GM19467 (cell line): ENCODE data around the gene SMDT1.
"Not testable (repeated sequence)": the region's sequence is repeated elsewhere in the genome, so short reads cannot be mapped to it uniquely, and the experiment has no call there.

Experiments used
- ATAC-seq: cut with Tn5 transposase; IDR thresholded peaks from one replicate; pipeline ENCODE4 v1.9.1; 2021; ENCODE audit warnings: mild to moderate bottlenecking, moderate library complexity; ENCODE audit not compliant: unreplicated experiment

Gene SMDT1

GRCh38 chr22:42108848-42109247 is 29.3 kb downstream of the SMDT1 start:
- no peak for ATAC-seq

- no peak for ATAC-seq
Measured at GRCh38 chr22:42111798-42112197, 32.3 kb downstream of the SMDT1 start.

GRCh38 chr22:42112793-42113192 is 33.3 kb downstream of the SMDT1 start:
- not testable (repeated sequence) for ATAC-seq

GRCh38 chr22:42114721-42115120 is 35.2 kb downstream of the SMDT1 start:
- ATAC-seq = no peak

GRCh38 chr22:42115420-42115830 is 35.9 kb downstream of the SMDT1 start:
- ATAC-seq = not testable (repeated sequence)

GRCh38 chr22:42116848-42117424 is 37.4 kb downstream of the SMDT1 start:
- ATAC-seq = no peak

- not testable (repeated sequence) for ATAC-seq
Measured at GRCh38 chr22:42120231-42121021, 40.9 kb downstream of the SMDT1 start.

- ATAC-seq = not testable (repeated sequence)
Measured at GRCh38 chr22:42123529-42123928, 44.0 kb downstream of the SMDT1 start.

GRCh38 chr22:42127606-42128005 is 48.1 kb downstream of the SMDT1 start:
- ATAC-seq = no peak

- not testable (repeated sequence) for ATAC-seq
Measured at GRCh38 chr22:42128007-42128406, 48.5 kb downstream of the SMDT1 start.

- ATAC-seq = not testable (repeated sequence)
Measured at GRCh38 chr22:42128776-42129694, 49.5 kb downstream of the SMDT1 start.

GRCh38 chr22:42130182-42130581 is 50.7 kb downstream of the SMDT1 start:
- not testable (repeated sequence) for ATAC-seq

GRCh38 chr22:42130639-42131431 is 51.3 kb downstream of the SMDT1 start, which contains the start of gene CYP2D6:
TSS of gene CYP2D6 (minus strand) at chr22:42130810. CDS start at chr22:42130791, 19 bp downstream.
- not testable (repeated sequence) for ATAC-seq

- no peak for ATAC-seq
Measured at GRCh38 chr22:42131562-42131961, 52.1 kb downstream of the SMDT1 start.

- ATAC-seq = no peak
Measured at GRCh38 chr22:42132457-42132856, 53.0 kb downstream of the SMDT1 start.
